K562 (cell line): ENCODE data around the gene LPIN1. TPM values are rescaled to one million over a fixed set of nuclear protein-coding genes. Genes with fewer than 3 reads are reported as not detected.
A peak's percentile ranks its signal among the peaks of the same experiment; 100 is the strongest.

ENCODE experiments used
- ATAC-seq: fragments of 200-7000 bp; cut with Tn5 transposase; 3 replicates; pipeline ENCODE4 v1.9.1; 2020; ENCODE audit warnings: moderate library complexity
- BruUV-seq: library from RNA; stranded (reverse); fragments of 400-500 nt; replicated peaks from 2 replicates; lab custom pipeline; 2021; lab: Mats Ljungman, UMichigan
- CTCF ChIA-PET: fragments of 300-600 bp; formaldehyde crosslinking; extraction: SDS; loops from one replicate; lab custom pipeline; 2021; ENCODE audit warnings: low intra/inter-chr PET ratio; lab: Yijun Ruan, JAX
- POLR2A ChIA-PET: fragments of 300-600, 350-650 bp; sonication (Branson Sonifier 250); formaldehyde crosslinking; extraction: SDS; loops from one replicate; lab custom pipeline; 2021; ENCODE audit warnings: antibody characterized with exemption, inconsistent platforms; lab: Yijun Ruan, JAX
- DNase-seq, 4 experiments: peaks; one replicate each; pipeline versions ENCODE4 v3.0.0 to v3.0.0-alpha.2; 2011 to 2018; ENCODE audit warnings: low spot score in 3 of 4, mixed read lengths in 3 of 4; ENCODE audit errors: extremely low read depth in 1 of 4
- FAIRE-seq: peaks from 2 replicates; lab custom pipeline; 2011; peaks lifted over from hg19 to GRCh38; lab: Jason Lieb, UNC
- H2AFZ ChIP-seq: 2 replicates; pipeline ENCODE4 v1.6.0; 2011; ENCODE audit warnings: low read depth, low read length, control low read depth, inconsistent platforms
- H3K27ac ChIP-seq: fragments of 200-600 bp; 3 replicates; pipeline ENCODE4 v1.8.0; 2011; ENCODE audit warnings: low read depth, mild to moderate bottlenecking, control low read depth, inconsistent platforms, low read length, moderate library complexity, mixed read lengths; ENCODE audit errors: extremely low read depth
- H3K27me3 ChIP-seq, 2 experiments: fragments of 300-600 bp in 1 of 2; 2 replicates in 1 of 2; 3 replicates in 1 of 2; pipeline versions ENCODE4 v1.6.0 to v1.8.0; 2011; ENCODE audit warnings: inconsistent platforms in 2 of 2, low read length in 2 of 2, mild to moderate bottlenecking in 1 of 2, mixed read lengths in 1 of 2, moderate library complexity in 1 of 2; ENCODE audit not compliant: control insufficient read depth in 2 of 2, insufficient read depth in 2 of 2
- H3K36me3 ChIP-seq: fragments of 300-600 bp; 3 replicates; pipeline ENCODE4 v1.8.0; 2011; ENCODE audit warnings: mild to moderate bottlenecking, low read length, inconsistent platforms; ENCODE audit not compliant: control insufficient read depth, insufficient read depth
- H3K4me1 ChIP-seq, 2 experiments: fragments of 200-600 bp in 1 of 2; replicated peaks in 1 of 2; 2 replicates in 1 of 2; 3 replicates in 1 of 2; pipeline versions ENCODE4 v1.5.1 to v1.8.0; 2011; ENCODE audit warnings: inconsistent platforms in 2 of 2, low read length in 2 of 2, mild to moderate bottlenecking in 1 of 2, mixed read lengths in 1 of 2, moderate library complexity in 1 of 2; ENCODE audit not compliant: control insufficient read depth in 2 of 2, insufficient read depth in 2 of 2
- H3K4me2 ChIP-seq: 2 replicates; pipeline ENCODE4 v1.6.1; 2011; ENCODE audit warnings: low read length, control low read depth, inconsistent platforms, mixed read lengths; ENCODE audit not compliant: insufficient read depth
- H3K4me3 ChIP-seq: fragments of 200-600 bp; sonication (generic), shearing (Covaris generic); 2 replicates; pipeline ENCODE4 v1.5.1; 2016; ENCODE audit warnings: control low read depth, inconsistent platforms
- H3K79me2 ChIP-seq: fragments of 200-600 bp; 3 replicates; pipeline ENCODE4 v1.8.0; 2011; ENCODE audit warnings: low read length, inconsistent platforms; ENCODE audit not compliant: control insufficient read depth, insufficient read depth
- H3K9ac ChIP-seq, 2 experiments: 2 replicates each; pipeline versions ENCODE4 v1.6.0 to v1.6.1; 2011; ENCODE audit warnings: low read depth in 2 of 2, low read length in 2 of 2, control low read depth in 1 of 2, inconsistent platforms in 1 of 2, mild to moderate bottlenecking in 1 of 2, mixed read lengths in 1 of 2; ENCODE audit not compliant: insufficient read depth in 1 of 2
- H3K9me1 ChIP-seq: one replicate; pipeline ENCODE4 v1.6.0; 2011; ENCODE audit warnings: inconsistent platforms, mild to moderate bottlenecking, low read length, moderate library complexity; ENCODE audit not compliant: control insufficient read depth, insufficient read depth
- H3K9me3 ChIP-seq: replicated peaks from 2 replicates; pipeline ENCODE4 v1.5.1; 2011; ENCODE audit warnings: low read depth, low read length, inconsistent platforms; ENCODE audit not compliant: control insufficient read depth, insufficient read depth
- H4K20me1 ChIP-seq: replicated peaks from 2 replicates; pipeline ENCODE4 v1.6.1; 2011; ENCODE audit warnings: low read length, inconsistent platforms, mixed read lengths; ENCODE audit not compliant: control insufficient read depth, insufficient read depth
- BRD4 ChIP-seq: fragments of 200-600 bp; sonication (generic); IDR thresholded peaks from 2 replicates; pipeline ENCODE4 v1.6.1; 2017; ENCODE audit warnings: inconsistent platforms
- CREB3 ChIP-seq: fragments of 450-650 bp; conservative IDR thresholded peaks from 2 replicates; pipeline ENCODE4 v1.6.1; 2016; ENCODE audit warnings: missing genetic modification characterization, low read depth, mild to moderate bottlenecking, missing compliant biosample characterization, moderate library complexity
- HMGN3 ChIP-seq: IDR thresholded peaks from 2 replicates; pipeline ENCODE4 v1.6.1; 2011; ENCODE audit warnings: borderline replicate concordance, low read depth, mild to moderate bottlenecking, mixed read lengths, low read length; ENCODE audit not compliant: insufficient read length; ENCODE audit errors: extremely low read depth
- HOXB6 ChIP-seq: fragments of 250-450 bp; sonication (Bioruptor Pico); IDR thresholded peaks from 2 replicates; pipeline ENCODE4 v1.5.1; 2022; ENCODE audit warnings: mild to moderate bottlenecking, borderline replicate concordance
- MAFG ChIP-seq: fragments of 450-650 bp; conservative IDR thresholded peaks from 2 replicates; pipeline ENCODE4 v1.6.1; 2016; ENCODE audit warnings: missing genetic modification characterization, missing compliant biosample characterization
- MTA3 ChIP-seq: fragments of 450-650 bp; formaldehyde crosslinking; IDR thresholded peaks from 2 replicates; pipeline ENCODE4 v1.6.1; 2017; ENCODE audit warnings: mild to moderate bottlenecking, borderline replicate concordance
- THRAP3 ChIP-seq: fragments of 450-650 bp; IDR thresholded peaks from 2 replicates; pipeline ENCODE4 v1.6.1; 2016; ENCODE audit warnings: mild to moderate bottlenecking, inconsistent platforms, borderline replicate concordance
- ZNF77 ChIP-seq: fragments of 250-450 bp; sonication (Bioruptor Pico); IDR thresholded peaks from 2 replicates; pipeline ENCODE4 v1.5.0; 2020
- WGBS: fragments of 100-300 bp; shearing (Covaris generic); methylation state at CpG from one replicate; pipeline ENCODE4 v1.1.6; 2016; ENCODE audit warnings: low coverage, mixed read lengths; ENCODE audit not compliant: insufficient coverage; ENCODE audit errors: missing lambda C conversion rate; 5-methylcytosine and 5-hydroxymethylcytosine counted together
- in situ Hi-C: fragments of 300-500 bp; cut with MboI; formaldehyde crosslinking; loops from 4 replicates; pipeline ENCODE4 v1.15.0; 2018; ENCODE audit warnings: inconsistent platforms, mixed read lengths
- intact Hi-C: fragments of 100-400 bp; cut with micrococcal nuclease; formaldehyde crosslinking; loops from 2 replicates; pipeline ENCODE4 v1.14.2; 2022
- polyA plus RNA-seq, 8 experiments: library from polyadenylated mRNA; depleted of rRNA in 4 of 8; stranded (reverse) in 5 of 8; unstranded in 3 of 8; fragments of >200 nt; fragmentation: Nextera tagmentation in 2 of 8; fragmentation: Illumina TruSeq in 1 of 8; extraction: Ambion mirVana in 2 of 8; extraction: Trizol in 1 of 8; gene quantifications; 2 replicates each; pipeline versions ENCODE4 v1.2.1 to v1.2.3, GENCODE V29; 2011 to 2014; ENCODE audit warnings: inconsistent platforms in 1 of 8, missing spikeins in 1 of 8
- total RNA-seq, 7 experiments: library from RNA; depleted of rRNA in 6 of 7; stranded (reverse); fragments of >200 nt in 6 of 7; fragmentation: Illumina TruSeq in 2 of 7; extraction: Trizol in 2 of 7; gene quantifications; 2 replicates each; pipeline versions ENCODE4 v1.2.1 to v1.2.3, GENCODE V29; 2011 to 2021; ENCODE audit warnings: low replicate concordance in 1 of 7
- TF ChIP-seq, protein P1 (sequence below): fragments of 450-650 bp; IDR thresholded peaks from 2 replicates; pipeline ENCODE4 v1.6.1; 2014; ENCODE audit warnings: low read depth, mild to moderate bottlenecking, moderate library complexity, borderline replicate concordance
- TF ChIP-seq, protein P2 (sequence below): fragments of 150-350 bp; conservative IDR thresholded peaks from 2 replicates; pipeline ENCODE4 v1.6.1; 2014; ENCODE audit warnings: low read length
- TF ChIP-seq, protein P3 (sequence below): sonication (generic); formaldehyde crosslinking; IDR thresholded peaks from 2 replicates; pipeline ENCODE4 v1.8.0; 2022; ENCODE audit warnings: missing genetic modification reagents, mild to moderate bottlenecking, moderate library complexity, borderline replicate concordance

The LPIN1 gene
- total and polyA plus RNA-seq, 9 of the 15 experiments (the other 6 are each of a cell fraction or from before 2014, with no cell fraction given): 9.2 to 84.0 (median 27.8) TPM

- POLR2A ChIA-PET: no interaction called here
- ATAC-seq: no peak
Observed at GRCh38 chr2:11812466-11813248, 66.2 kb downstream of the LPIN1 start.

More at GRCh38 chr2:11812466-11813248, 66.2 kb downstream of the LPIN1 start:
- 95% methylated on average over 25 of the region's 25 CpGs for WGBS
- FAIRE-seq (no peak), DNase-seq (no peak)
- in situ Hi-C loops: no loop called here
- Histone ChIP-seq H3K9me1 (no peaks in the 10 kb centered on the region), H3K9me3 (no peaks in the 10 kb centered on the region), H3K27me3 (no peaks in the 10 kb centered on the region), H3K4me1 (no peaks in the 10 kb centered on the region), H4K20me1 (no peaks in the 10 kb centered on the region), H3K4me3 (no peak overlapping the region), H3K9ac (0 out of 4 replicates have a peak overlapping the region, but pooled peaks of 1 of the 2 experiments have one; percentile 43), H2AFZ (no peak overlapping the region), H3K27ac (no peak overlapping the region), H3K79me2 (no peaks in the 10 kb centered on the region), H3K4me2 (no peak overlapping the region), H3K36me3 (peaks cover 63% of the 10 kb centered on the region; the same call in 2 of the 3 replicates)
- CTCF ChIA-PET: no interaction called here
- intact Hi-C loops: no loop called here
- TF ChIP-seq ZNF77 (CRISPR knock-in tag) (no peak), HOXB6 (CRISPR knock-in tag) (no peak), MAFG (tag) (no peak), MTA3 (no peak), CREB3 (tag) (no peak), THRAP3 (no peak), HMGN3 (no peak), BRD4 (no peak)
- TF ChIP-seq, protein P1, sequence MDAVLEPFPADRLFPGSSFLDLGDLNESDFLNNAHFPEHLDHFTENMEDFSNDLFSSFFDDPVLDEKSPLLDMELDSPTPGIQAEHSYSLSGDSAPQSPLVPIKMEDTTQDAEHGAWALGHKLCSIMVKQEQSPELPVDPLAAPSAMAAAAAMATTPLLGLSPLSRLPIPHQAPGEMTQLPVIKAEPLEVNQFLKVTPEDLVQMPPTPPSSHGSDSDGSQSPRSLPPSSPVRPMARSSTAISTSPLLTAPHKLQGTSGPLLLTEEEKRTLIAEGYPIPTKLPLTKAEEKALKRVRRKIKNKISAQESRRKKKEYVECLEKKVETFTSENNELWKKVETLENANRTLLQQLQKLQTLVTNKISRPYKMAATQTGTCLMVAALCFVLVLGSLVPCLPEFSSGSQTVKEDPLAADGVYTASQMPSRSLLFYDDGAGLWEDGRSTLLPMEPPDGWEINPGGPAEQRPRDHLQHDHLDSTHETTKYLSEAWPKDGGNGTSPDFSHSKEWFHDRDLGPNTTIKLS: no peak
- TF ChIP-seq, protein P2, sequence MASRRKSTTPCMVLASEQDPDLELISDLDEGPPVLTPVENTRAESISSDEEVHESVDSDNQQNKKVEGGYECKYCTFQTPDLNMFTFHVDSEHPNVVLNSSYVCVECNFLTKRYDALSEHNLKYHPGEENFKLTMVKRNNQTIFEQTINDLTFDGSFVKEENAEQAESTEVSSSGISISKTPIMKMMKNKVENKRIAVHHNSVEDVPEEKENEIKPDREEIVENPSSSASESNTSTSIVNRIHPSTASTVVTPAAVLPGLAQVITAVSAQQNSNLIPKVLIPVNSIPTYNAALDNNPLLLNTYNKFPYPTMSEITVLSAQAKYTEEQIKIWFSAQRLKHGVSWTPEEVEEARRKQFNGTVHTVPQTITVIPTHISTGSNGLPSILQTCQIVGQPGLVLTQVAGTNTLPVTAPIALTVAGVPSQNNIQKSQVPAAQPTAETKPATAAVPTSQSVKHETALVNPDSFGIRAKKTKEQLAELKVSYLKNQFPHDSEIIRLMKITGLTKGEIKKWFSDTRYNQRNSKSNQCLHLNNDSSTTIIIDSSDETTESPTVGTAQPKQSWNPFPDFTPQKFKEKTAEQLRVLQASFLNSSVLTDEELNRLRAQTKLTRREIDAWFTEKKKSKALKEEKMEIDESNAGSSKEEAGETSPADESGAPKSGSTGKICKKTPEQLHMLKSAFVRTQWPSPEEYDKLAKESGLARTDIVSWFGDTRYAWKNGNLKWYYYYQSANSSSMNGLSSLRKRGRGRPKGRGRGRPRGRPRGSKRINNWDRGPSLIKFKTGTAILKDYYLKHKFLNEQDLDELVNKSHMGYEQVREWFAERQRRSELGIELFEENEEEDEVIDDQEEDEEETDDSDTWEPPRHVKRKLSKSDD: no peak
- TF ChIP-seq, protein P3, sequence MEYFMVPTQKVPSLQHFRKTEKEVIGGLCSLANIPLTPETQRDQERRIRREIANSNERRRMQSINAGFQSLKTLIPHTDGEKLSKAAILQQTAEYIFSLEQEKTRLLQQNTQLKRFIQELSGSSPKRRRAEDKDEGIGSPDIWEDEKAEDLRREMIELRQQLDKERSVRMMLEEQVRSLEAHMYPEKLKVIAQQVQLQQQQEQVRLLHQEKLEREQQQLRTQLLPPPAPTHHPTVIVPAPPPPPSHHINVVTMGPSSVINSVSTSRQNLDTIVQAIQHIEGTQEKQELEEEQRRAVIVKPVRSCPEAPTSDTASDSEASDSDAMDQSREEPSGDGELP (CRISPR knock-in tag): no peak
- BruUV-seq: no TSS peak
